ENCODE measurements around the gene RASAL3.
"Not testable (repeated sequence)": the region's sequence is repeated elsewhere in the genome, so short reads cannot be mapped to it uniquely, and the experiment has no call there.

RASAL3 gene

DNA sequence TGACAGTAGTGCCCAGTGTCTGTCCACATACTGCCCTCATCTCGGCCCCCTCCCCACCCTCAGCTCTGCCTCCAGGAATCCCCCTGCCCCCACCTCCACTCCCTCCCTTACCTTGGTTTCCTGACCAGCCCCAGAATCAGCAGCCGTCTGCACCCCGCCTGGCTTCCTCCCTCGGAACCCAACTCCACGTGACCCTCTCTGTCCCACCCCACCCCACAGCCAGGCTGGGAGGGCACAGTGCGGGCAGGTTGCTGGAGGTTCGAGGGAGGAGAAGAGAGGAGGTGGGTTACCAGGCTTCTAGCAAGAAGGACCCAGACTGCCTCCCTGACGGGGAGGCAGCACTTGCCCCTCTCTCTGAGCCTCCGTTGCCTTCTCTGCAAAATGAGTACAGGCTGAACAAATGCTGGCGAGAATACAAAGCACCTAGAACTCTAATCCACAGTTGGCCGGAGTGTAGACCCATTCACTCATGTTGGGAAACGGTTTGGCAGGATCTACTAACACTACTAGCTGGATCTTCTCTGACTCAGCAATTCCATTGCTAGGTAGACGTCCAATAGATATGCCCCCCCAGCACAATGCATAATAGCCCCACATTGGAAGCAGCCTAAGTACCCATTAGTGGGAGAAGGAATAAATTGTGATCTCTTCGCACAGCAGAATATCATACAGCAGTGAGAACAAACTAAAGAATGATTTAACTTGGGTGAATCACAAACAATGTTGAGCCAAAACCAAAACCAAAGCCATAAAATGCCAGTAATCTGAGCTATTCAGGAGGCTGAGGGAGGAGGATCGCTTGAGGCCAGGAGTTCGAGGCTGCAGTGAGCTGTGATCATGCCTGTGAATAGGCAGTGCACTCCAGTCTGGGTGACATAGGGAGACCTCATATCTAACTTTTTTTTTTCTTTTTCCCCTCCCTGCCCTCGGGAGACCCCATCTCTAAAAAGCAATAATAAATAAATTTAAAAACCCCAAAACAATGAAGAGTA, at the start of gene RASAL3:
TSS of gene RASAL3 (minus strand) at position 151 of the 992 bp plus-strand sequence. CDS start 186 bp downstream, outside the sequence.
- Mint-ChIP-seq H3K4me1 (peaks cover 76% of the 10 kb centered on the region), H3K4me3 (peak within 1 kb of the TSS; percentile 88 to 90), H3K9me3 (no peaks in the 10 kb centered on the region), H3K27ac (peak within 1 kb of the TSS; percentile 97), H3K27me3 (no peaks in the 10 kb centered on the region)
- peak; percentile 56 to 71 for DNase-seq
- peak; percentile 76 for ATAC-seq

DNA sequence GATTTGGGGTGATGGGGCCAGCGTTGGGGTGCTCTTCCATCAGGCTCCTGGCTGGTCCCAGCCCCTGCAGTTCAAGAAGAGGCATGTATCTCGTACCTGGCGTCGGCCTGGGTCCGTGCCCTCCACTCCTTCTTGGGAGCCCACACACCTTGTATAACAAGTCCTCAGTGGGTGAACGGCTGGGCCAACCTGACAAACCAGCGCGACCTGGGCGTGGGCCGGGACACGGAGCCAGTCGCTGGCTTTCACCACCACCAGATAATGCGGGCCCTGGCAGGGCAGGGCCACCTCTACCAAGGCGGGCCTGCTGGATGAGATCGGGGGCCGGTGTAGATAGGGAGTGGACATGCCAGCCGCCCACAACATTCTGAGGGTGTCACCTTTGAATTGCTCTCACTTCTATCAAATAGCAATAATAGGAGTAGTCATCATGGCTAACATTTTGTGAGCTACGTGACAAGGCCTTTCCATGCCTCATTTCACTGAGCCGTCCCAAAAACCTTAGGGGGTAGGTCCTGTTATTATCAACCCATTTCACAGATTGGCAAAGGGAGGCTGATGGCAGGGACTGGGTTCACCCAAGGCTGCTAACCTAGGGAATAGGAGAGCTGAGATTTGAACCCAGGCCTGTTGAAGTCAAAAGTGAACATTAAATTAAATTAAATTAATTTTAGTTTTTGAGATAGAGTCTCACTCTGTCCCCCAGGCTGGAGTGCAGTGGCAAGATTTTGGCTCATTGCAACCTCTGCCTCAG, 47.5 kb upstream of the RASAL3 start:
- Mint-ChIP-seq H3K9me3 (peaks cover 6 to 7% of the 10 kb centered on the region in 2 donors), H3K27me3 (peaks cover 33% of the 10 kb centered on the region), H3K27ac (no peak overlapping the region), H3K4me1 (peaks cover 49% of the 10 kb centered on the region), H3K4me3 (no peak overlapping the region)
- ATAC-seq (no peak), DNase-seq (no peak)

DNA sequence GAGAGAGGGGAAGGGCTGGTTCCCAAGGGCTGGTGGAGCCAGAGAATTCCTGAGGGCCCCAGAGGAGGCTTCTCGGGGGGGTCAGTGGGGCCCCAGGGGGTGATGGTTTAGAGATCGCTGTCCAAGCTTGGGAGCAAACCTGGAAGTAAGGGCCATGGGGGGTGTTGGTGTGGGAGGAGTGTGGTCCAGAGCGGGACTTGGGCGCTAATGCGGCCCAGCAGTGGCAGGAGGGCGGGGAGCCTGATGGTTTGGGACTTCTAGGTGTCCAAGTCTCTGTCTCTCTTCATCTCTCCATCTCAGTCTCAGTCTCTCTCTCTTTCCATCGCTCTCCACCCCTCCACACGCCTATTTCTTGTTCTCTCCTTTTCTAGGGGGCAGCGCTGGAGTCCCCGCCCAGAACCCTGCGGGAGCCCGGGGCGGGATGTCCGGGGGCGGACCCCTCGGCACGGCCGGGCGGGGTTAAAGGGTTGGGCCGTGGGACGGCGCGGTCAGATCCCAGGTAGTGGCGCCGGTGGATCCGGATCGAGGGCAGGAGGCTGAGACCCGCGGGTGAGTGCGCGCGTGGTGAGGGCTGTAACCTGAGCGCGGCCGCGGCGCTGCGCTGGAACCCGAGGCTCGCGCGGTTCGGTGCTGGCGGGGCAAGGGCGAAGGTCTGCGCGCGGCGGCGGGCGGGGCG, 43.8 kb upstream of the RASAL3 start, which contains the start of gene CYP4F22:
TSS of gene CYP4F22 (plus strand) at position 491 of the 676 bp plus-strand sequence. CDS start 16,812 bp downstream, outside the sequence.
- Mint-ChIP-seq H3K4me3 (peak within 1 kb of the TSS; percentile 82 to 85), H3K27ac (peak within 1 kb of the TSS; percentile 77 to 89), H3K27me3 (peaks cover 33% of the 10 kb centered on the region), H3K4me1 (peaks cover 41% of the 10 kb centered on the region), H3K9me3 (no peaks in the 10 kb centered on the region)
- ATAC-seq (peak; percentile 60), DNase-seq (peak; percentile 15 to 20)

- Mint-ChIP-seq H3K4me1 (peaks cover 41% of the 10 kb centered on the region), H3K4me3 (peak overlapping the region; percentile 82 to 85), H3K27me3 (peaks cover 33% of the 10 kb centered on the region), H3K27ac (no peak overlapping the region), H3K9me3 (no peaks in the 10 kb centered on the region)
- no peak for ATAC-seq
- DNase-seq = no peak
Measured at GRCh38 chr19:15507068-15508034, 43.0 kb upstream of the RASAL3 start.

DNA sequence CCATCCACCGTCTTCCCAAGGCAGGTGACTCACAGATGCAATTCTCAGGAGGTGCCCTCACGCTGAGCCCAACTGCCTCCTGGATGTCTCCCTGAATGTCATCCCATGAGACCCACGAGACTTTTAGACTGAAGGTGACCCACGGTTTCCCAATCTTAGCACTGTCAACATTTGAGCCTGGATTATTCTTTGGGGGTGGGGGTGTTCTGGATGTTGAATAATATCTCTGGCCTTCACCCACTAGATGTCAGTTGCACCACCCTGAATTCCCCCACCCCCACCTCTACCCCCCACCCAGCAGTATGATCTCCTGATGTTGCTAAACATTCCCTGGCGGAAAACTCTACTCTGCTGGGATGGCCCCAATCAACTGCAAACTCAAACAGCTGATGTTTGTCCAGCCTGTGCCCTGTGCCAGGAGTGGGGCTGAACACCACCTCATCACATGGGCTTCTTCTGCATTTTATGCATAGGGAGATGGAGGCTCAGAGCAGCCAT, 41.8 kb upstream of the RASAL3 start:
- H3K27ac Mint-ChIP-seq = peak overlapping the region in 1 of 2 donors; percentile 46
- no peak for DNase-seq
- peaks cover 41% of the 10 kb centered on the region for H3K4me1 Mint-ChIP-seq
- H3K9me3 Mint-ChIP-seq = no peaks in the 10 kb centered on the region
- no peak for ATAC-seq
- H3K27me3 Mint-ChIP-seq = peaks cover 33% of the 10 kb centered on the region
- H3K4me3 Mint-ChIP-seq = no peak overlapping the region

GRCh38 chr19:15502264-15502663, 37.9 kb upstream of the RASAL3 start:
- ATAC-seq = no peak
- DNase-seq = no peak
- Mint-ChIP-seq H3K4me3 (no peak overlapping the region), H3K27me3 (peaks cover 4% of the 10 kb centered on the region), H3K27ac (no peak overlapping the region), H3K4me1 (peaks cover 18% of the 10 kb centered on the region), H3K9me3 (no peaks in the 10 kb centered on the region)

GRCh38 chr19:15501596-15501995, 37.3 kb upstream of the RASAL3 start:
- ATAC-seq = no peak
- no peak for DNase-seq
- no peak overlapping the region for H3K27ac Mint-ChIP-seq
- peaks cover 16% of the 10 kb centered on the region for H3K4me1 Mint-ChIP-seq
- H3K27me3 Mint-ChIP-seq = no peaks in the 10 kb centered on the region
- no peak overlapping the region for H3K4me3 Mint-ChIP-seq
- H3K9me3 Mint-ChIP-seq = no peaks in the 10 kb centered on the region

- H3K4me1 Mint-ChIP-seq = peaks cover 13% of the 10 kb centered on the region
- no peaks in the 10 kb centered on the region for H3K9me3 Mint-ChIP-seq
- H3K4me3 Mint-ChIP-seq = no peak overlapping the region
- H3K27ac Mint-ChIP-seq = peak overlapping the region in 1 of 2 donors; percentile 1
- DNase-seq (no peak), ATAC-seq (peak; percentile 37)
- H3K27me3 Mint-ChIP-seq = no peaks in the 10 kb centered on the region
Measured at GRCh38 chr19:15498910-15499309, 34.6 kb upstream of the RASAL3 start.

- Mint-ChIP-seq H3K27ac (no peak overlapping the region), H3K4me1 (peaks cover 13% of the 10 kb centered on the region), H3K27me3 (no peaks in the 10 kb centered on the region), H3K4me3 (no peak overlapping the region), H3K9me3 (no peaks in the 10 kb centered on the region)
- DNase-seq = no peak
- no peak for ATAC-seq
Measured at GRCh38 chr19:15498156-15498858, 34.0 kb upstream of the RASAL3 start.

DNA sequence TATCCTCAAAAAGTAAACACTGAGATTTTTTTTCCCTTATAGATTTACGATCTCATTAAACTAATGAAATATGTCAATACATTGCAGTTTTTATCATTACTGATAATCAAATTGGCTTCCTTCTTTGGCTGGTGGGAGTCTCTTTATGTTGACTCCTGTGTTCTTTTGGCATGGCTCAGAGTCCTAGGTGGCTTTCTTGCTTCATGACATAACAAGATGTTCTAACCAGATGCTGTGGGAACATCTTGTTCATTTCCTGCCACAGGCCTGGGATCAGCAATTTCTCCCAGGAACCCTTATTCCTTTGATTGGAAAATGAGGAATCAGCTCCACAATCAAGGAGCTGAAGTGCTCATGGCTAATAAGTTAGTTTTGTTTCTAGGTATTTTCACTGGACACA, 30.8 kb upstream of the RASAL3 start:
- Mint-ChIP-seq H3K9me3 (no peaks in the 10 kb centered on the region), H3K27ac (no peak overlapping the region), H3K27me3 (no peaks in the 10 kb centered on the region), H3K4me1 (peaks cover 13% of the 10 kb centered on the region), H3K4me3 (no peak overlapping the region)
- no peak for ATAC-seq
- DNase-seq = no peak

GRCh38 chr19:15488489-15489226, 24.3 kb upstream of the RASAL3 start:
- Mint-ChIP-seq H3K4me3 (no peak overlapping the region), H3K9me3 (peaks cover 3 to 6% of the 10 kb centered on the region in 2 donors), H3K4me1 (peaks cover 10% of the 10 kb centered on the region), H3K27ac (no peak overlapping the region), H3K27me3 (no peaks in the 10 kb centered on the region)
- DNase-seq (no peak), ATAC-seq (no peak)

DNA sequence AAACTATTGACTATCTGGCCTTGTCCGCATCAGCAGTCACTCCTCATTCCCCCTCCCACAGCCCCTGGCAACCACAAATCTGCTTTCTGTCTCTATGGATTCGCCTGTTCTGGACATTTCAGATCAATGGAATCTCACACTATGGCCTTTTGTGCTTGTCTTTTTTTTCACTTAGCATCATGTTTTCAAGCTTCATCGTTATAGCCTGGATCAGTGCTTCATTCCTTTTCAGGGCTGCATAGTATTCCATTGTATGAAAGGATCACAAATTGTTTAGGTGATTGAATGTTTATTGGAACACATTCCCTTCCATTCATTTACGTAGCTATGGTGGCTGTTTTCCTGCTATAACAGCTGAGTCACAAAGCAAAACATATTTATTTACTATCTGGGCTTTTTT, 22.7 kb upstream of the RASAL3 start:
- Mint-ChIP-seq H3K27me3 (no peaks in the 10 kb centered on the region), H3K27ac (no peak overlapping the region), H3K4me3 (no peak overlapping the region), H3K4me1 (peaks cover 24% of the 10 kb centered on the region), H3K9me3 (peaks cover 3 to 6% of the 10 kb centered on the region in 2 donors)
- no peak for DNase-seq
- ATAC-seq = no peak

DNA sequence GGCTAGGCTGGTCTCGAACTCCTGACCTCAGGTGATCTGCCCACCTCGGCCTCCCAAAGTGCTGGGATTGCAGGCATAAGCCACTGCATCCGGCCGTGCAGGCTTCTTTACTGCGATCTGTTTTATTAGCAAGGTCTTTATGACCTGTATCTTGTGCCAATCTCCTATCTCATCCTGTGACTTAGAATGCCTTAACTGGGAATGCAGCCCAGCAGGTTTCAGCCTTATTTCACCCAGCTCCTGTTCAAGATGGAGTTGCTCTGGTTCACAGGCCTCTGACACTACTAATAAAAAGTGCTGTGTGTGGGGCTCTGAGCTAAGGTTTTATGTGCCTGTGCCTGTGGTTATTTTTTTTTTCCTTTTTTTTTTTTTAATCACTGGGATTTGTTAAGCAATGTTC, 21.4 kb upstream of the RASAL3 start:
- DNase-seq = not testable (repeated sequence)

More for the DNA sequence above, 21.4 kb upstream of the RASAL3 start:
- H3K27me3 Mint-ChIP-seq, H3K27ac Mint-ChIP-seq, H3K4me3 Mint-ChIP-seq, H3K9me3 Mint-ChIP-seq, ATAC-seq: not testable (repeated sequence)
- H3K4me1 Mint-ChIP-seq = peaks cover 24% of the 10 kb centered on the region

All from stimulated activated naive CD8-positive, alpha-beta T cell treated with anti-CD3 and anti-CD28 coated beads, Interleukin-15, amount 100 ng/mL, for 72 hours (primary cell).